RWPE1 (cell line): ENCODE results near the gene TMEM25.
A peak's percentile ranks its signal among the peaks of the same experiment; 100 is the strongest.
"Not testable (repeated sequence)": the region's sequence is repeated elsewhere in the genome, so short reads cannot be mapped to it uniquely, and the experiment has no call there.

ENCODE experiments used
- CTCF ChIA-PET: fragments of 350-600 bp; sonication (Branson Sonifier 250); formaldehyde crosslinking; extraction: SDS; loops from one replicate; lab custom pipeline; 2021; lab: Yijun Ruan, JAX
- POLR2A ChIA-PET: fragments of 400-600 bp; formaldehyde crosslinking; extraction: SDS; loops from one replicate; lab custom pipeline; 2020; ENCODE audit warnings: antibody characterized with exemption; ENCODE audit not compliant: low non-redundant PET; lab: Yijun Ruan, JAX
- DNase-seq: peaks from one replicate; pipeline ENCODE4 v3.0.0; 2012; ENCODE audit warnings: low spot score
- H3K27ac ChIP-seq: fragments of 450-650 bp; 2 replicates; pipeline ENCODE4 v1.5.1; 2017
- CTCF ChIP-seq: fragments of 450-650 bp; conservative IDR thresholded peaks from 2 replicates; pipeline ENCODE4 v1.5.1; 2017; ENCODE audit warnings: low read depth, mild to moderate bottlenecking

TMEM25 gene

DNA sequence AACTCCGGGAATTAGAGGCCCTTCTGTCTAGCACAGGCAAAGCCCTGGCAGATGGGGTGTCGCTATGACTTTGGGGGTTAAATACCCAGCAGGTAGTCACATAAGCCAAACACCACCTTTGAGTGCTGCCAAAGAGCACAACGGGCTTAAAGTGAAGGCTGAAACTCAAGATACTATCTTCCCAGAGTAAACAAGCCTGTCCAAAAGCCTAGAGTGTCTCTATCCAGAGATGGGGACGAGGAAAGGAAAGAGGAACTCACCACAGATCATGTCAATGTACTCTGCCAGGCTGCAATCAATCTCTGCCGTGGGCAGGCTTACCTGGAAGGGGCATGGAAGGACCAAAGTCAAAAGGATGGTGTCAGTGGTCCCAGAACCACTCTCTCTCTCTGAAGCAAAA lies 14.5 kb downstream of the TMEM25 start:
- no peak for DNase-seq
- CTCF ChIA-PET, result no interaction called here
- POLR2A ChIA-PET, result no interaction called here
- TF ChIP-seq CTCF, result no peak
- no peak overlapping the region for H3K27ac ChIP-seq

DNA sequence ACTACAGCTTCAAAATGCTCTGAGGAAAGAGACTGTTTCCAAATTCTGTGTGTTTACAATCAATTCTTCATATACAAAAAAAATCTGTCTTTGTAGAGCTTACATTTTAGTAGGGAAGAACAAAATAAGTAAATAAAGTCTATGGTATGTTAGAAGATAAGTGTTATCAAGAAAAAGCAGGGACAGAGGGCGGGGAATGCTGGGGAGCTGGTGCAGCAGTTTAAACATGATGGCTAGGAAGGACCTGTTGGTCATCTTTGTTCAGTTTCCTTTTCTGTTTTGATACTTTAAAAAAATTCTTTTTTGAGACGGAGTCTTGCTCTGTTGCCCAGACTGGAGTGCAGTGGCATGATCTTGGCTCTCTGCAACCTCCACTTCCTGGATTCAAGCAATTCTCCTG lies 16.1 kb downstream of the TMEM25 start:
- ChIA-PET POLR2A (no interaction called here), CTCF (no interaction called here)
- TF ChIP-seq CTCF, result no peak
- DNase-seq, result no peak
- H3K27ac ChIP-seq, result no peak overlapping the region

DNA sequence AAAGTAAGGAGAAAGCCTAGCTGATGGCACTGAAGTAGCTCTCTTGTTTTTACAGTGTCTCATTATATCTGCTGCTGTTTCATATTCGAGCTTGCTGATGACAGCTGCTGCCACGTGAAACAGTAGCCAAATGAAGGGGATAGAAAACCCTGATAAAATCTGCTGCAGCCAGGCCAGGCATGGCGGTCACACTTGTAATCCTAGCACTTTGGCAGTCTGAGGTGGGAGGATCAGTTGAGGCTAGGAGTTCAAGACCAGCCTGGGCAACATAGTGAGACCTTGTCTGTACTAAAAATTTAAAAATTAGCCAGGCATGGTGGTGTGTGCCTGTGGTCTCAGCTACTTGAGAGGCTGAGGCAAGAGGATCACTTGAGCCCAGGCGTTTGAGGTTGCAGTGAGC lies 21.3 kb downstream of the TMEM25 start:
- ChIA-PET CTCF (no interaction called here), POLR2A (no interaction called here)
- no peak overlapping the region for H3K27ac ChIP-seq
- DNase-seq, result no peak
- TF ChIP-seq CTCF, result no peak

GRCh38 chr11:118560806-118561205 lies 29.8 kb downstream of the TMEM25 start:
- H3K27ac ChIP-seq, result no peak overlapping the region
- POLR2A ChIA-PET, result no interaction called here
- CTCF ChIA-PET, result no interaction called here
- no peak for DNase-seq
- no peak for TF ChIP-seq CTCF

DNA sequence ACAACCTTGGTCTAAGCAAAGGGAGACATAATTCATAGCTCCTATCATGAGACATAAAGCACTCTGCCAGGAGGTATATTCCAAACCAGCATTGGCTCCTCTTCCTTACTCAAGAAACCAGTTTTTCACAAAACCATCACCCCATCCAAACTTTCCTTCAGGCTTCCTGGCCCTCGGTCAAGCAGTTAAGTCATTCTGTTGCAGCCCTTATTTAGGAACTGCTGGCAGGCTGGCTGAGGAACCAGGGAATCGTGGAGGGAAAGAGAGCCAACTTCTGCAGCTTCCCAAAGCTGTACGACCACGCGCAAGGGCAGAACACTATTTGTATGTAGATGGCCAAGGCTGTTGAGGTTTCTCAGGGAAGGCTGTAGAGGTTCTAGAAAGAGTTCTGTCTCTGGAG lies 34.1 kb downstream of the TMEM25 start:
- TF ChIP-seq CTCF, result no peak
- POLR2A ChIA-PET, result no interaction called here
- DNase-seq, result peak; percentile 7
- CTCF ChIA-PET, result no interaction called here
- H3K27ac ChIP-seq, result peak overlapping the region; percentile 61

GRCh38 chr11:118569670-118570069 lies 38.7 kb downstream of the TMEM25 start:
- DNase-seq, result no peak
- POLR2A ChIA-PET, result no interaction called here
- no peak overlapping the region for H3K27ac ChIP-seq
- no peak for TF ChIP-seq CTCF
- CTCF ChIA-PET, result no interaction called here

DNA sequence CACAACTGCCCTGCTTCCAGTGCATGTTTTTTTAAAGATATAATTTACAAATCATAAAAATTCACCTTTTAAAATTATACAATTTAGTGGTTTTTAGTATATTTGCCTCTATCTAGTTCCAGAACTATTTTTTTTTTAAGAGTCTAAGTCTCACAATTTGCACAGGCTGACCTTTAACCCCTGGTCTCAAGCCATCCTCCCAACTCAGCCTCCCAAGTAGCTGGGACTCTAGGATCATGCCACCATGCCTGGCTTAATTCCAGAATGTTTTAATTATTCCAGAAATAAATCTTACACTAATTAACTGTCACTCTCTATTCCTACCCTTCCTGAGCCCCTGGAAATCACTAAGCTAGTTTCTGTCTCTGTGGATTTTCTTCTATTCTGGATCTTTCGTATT lies 39.8 kb downstream of the TMEM25 start:
- no peak overlapping the region for H3K27ac ChIP-seq
- ChIA-PET POLR2A (no interaction called here), CTCF (no interaction called here)
- no peak for DNase-seq
- TF ChIP-seq CTCF, result no peak

DNA sequence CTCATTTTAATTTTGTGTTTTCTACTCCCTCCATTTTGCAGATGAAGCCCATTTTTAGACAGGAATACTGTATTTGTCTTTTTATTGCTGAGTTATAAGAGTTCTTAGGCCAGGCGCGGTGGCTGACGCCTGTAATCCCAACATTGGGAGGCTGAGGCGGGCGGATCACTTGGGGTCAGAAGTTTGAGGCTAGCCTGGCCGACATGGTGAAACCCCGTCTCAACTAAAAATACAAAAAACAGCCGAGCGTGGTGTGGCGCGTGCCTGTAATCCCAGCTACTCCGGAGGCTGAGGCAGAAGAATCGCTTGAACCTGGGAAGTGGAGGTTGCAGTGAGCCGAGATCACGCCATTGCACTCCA lies 40.7 kb downstream of the TMEM25 start:
- CTCF ChIA-PET, result interaction anchor here (0.7 kb wide), 2 partner anchors 60 to 136 kb away, joined by 3 to 4 read pairs; no protein-coding TSS in a partner anchor
- not testable (repeated sequence) for DNase-seq
- H3K27ac ChIP-seq, result peak overlapping the region; percentile 91
- POLR2A ChIA-PET, result interaction anchor here (0.6 to 0.7 kb wide), 3 partner anchors 294 to 1191 kb away, joined by 5 to 6 read pairs (median 5); no protein-coding TSS in a partner anchor
